K562 (cell line): ENCODE measurements around the gene CYSTM1. TPM values are rescaled to one million over a fixed set of nuclear protein-coding genes. Genes with fewer than 3 reads are reported as not detected.

Experiments used
- ATAC-seq: fragments of 200-7000 bp; cut with Tn5 transposase; 3 replicates; pipeline ENCODE4 v1.9.1; 2020; ENCODE audit warnings: moderate library complexity
- BruUV-seq: library from RNA; stranded (reverse); fragments of 400-500 nt; replicated peaks from 2 replicates; lab custom pipeline; 2021; lab: Mats Ljungman, UMichigan
- CTCF ChIA-PET: fragments of 300-600 bp; formaldehyde crosslinking; extraction: SDS; loops from one replicate; lab custom pipeline; 2021; ENCODE audit warnings: low intra/inter-chr PET ratio; lab: Yijun Ruan, JAX
- POLR2A ChIA-PET: fragments of 300-600, 350-650 bp; sonication (Branson Sonifier 250); formaldehyde crosslinking; extraction: SDS; loops from one replicate; lab custom pipeline; 2021; ENCODE audit warnings: antibody characterized with exemption, inconsistent platforms; lab: Yijun Ruan, JAX
- DNase-seq, 4 experiments: peaks; one replicate each; pipeline versions ENCODE4 v3.0.0 to v3.0.0-alpha.2; 2011 to 2018; ENCODE audit warnings: low spot score in 3 of 4, mixed read lengths in 3 of 4; ENCODE audit errors: extremely low read depth in 1 of 4
- FAIRE-seq: peaks from 2 replicates; lab custom pipeline; 2011; peaks lifted over from hg19 to GRCh38; lab: Jason Lieb, UNC
- H2AFZ ChIP-seq: 2 replicates; pipeline ENCODE4 v1.6.0; 2011; ENCODE audit warnings: low read depth, low read length, control low read depth, inconsistent platforms
- H3K27ac ChIP-seq: fragments of 200-600 bp; 3 replicates; pipeline ENCODE4 v1.8.0; 2011; ENCODE audit warnings: low read depth, mild to moderate bottlenecking, control low read depth, inconsistent platforms, low read length, moderate library complexity, mixed read lengths; ENCODE audit errors: extremely low read depth
- H3K27me3 ChIP-seq, 2 experiments: fragments of 300-600 bp in 1 of 2; 2 replicates in 1 of 2; 3 replicates in 1 of 2; pipeline versions ENCODE4 v1.6.0 to v1.8.0; 2011; ENCODE audit warnings: inconsistent platforms in 2 of 2, low read length in 2 of 2, mild to moderate bottlenecking in 1 of 2, mixed read lengths in 1 of 2, moderate library complexity in 1 of 2; ENCODE audit not compliant: control insufficient read depth in 2 of 2, insufficient read depth in 2 of 2
- H3K36me3 ChIP-seq: fragments of 300-600 bp; 3 replicates; pipeline ENCODE4 v1.8.0; 2011; ENCODE audit warnings: mild to moderate bottlenecking, low read length, inconsistent platforms; ENCODE audit not compliant: control insufficient read depth, insufficient read depth
- H3K4me1 ChIP-seq, 2 experiments: fragments of 200-600 bp in 1 of 2; replicated peaks in 1 of 2; 2 replicates in 1 of 2; 3 replicates in 1 of 2; pipeline versions ENCODE4 v1.5.1 to v1.8.0; 2011; ENCODE audit warnings: inconsistent platforms in 2 of 2, low read length in 2 of 2, mild to moderate bottlenecking in 1 of 2, mixed read lengths in 1 of 2, moderate library complexity in 1 of 2; ENCODE audit not compliant: control insufficient read depth in 2 of 2, insufficient read depth in 2 of 2
- H3K4me2 ChIP-seq: 2 replicates; pipeline ENCODE4 v1.6.1; 2011; ENCODE audit warnings: low read length, control low read depth, inconsistent platforms, mixed read lengths; ENCODE audit not compliant: insufficient read depth
- H3K4me3 ChIP-seq: fragments of 200-600 bp; sonication (generic), shearing (Covaris generic); 2 replicates; pipeline ENCODE4 v1.5.1; 2016; ENCODE audit warnings: control low read depth, inconsistent platforms
- H3K79me2 ChIP-seq: fragments of 200-600 bp; 3 replicates; pipeline ENCODE4 v1.8.0; 2011; ENCODE audit warnings: low read length, inconsistent platforms; ENCODE audit not compliant: control insufficient read depth, insufficient read depth
- H3K9ac ChIP-seq, 2 experiments: 2 replicates each; pipeline versions ENCODE4 v1.6.0 to v1.6.1; 2011; ENCODE audit warnings: low read depth in 2 of 2, low read length in 2 of 2, control low read depth in 1 of 2, inconsistent platforms in 1 of 2, mild to moderate bottlenecking in 1 of 2, mixed read lengths in 1 of 2; ENCODE audit not compliant: insufficient read depth in 1 of 2
- H3K9me1 ChIP-seq: one replicate; pipeline ENCODE4 v1.6.0; 2011; ENCODE audit warnings: inconsistent platforms, mild to moderate bottlenecking, low read length, moderate library complexity; ENCODE audit not compliant: control insufficient read depth, insufficient read depth
- H3K9me3 ChIP-seq: replicated peaks from 2 replicates; pipeline ENCODE4 v1.5.1; 2011; ENCODE audit warnings: low read depth, low read length, inconsistent platforms; ENCODE audit not compliant: control insufficient read depth, insufficient read depth
- H4K20me1 ChIP-seq: replicated peaks from 2 replicates; pipeline ENCODE4 v1.6.1; 2011; ENCODE audit warnings: low read length, inconsistent platforms, mixed read lengths; ENCODE audit not compliant: control insufficient read depth, insufficient read depth
- ELF4 ChIP-seq: fragments of 450-650 bp; formaldehyde crosslinking; IDR thresholded peaks from 2 replicates; pipeline ENCODE4 v1.4.0; 2022; ENCODE audit warnings: missing genetic modification characterization
- MED1 ChIP-seq: sonication (generic); formaldehyde crosslinking; IDR thresholded peaks from 2 replicates; pipeline ENCODE4 v1.8.1; 2023; ENCODE audit warnings: missing genetic modification reagents, borderline replicate concordance
- RBBP5 ChIP-seq: fragments of 200-600 bp; sonication (generic); IDR thresholded peaks from 2 replicates; pipeline ENCODE4 v1.6.1; 2012; ENCODE audit warnings: borderline replicate concordance, mild to moderate bottlenecking, low read length, control low read depth, inconsistent platforms; ENCODE audit not compliant: insufficient read depth, poor library complexity, severe bottlenecking
- RUNX1 ChIP-seq: sonication (generic); IDR thresholded peaks from 2 replicates; pipeline ENCODE4 v1.6.1; 2016; ENCODE audit warnings: antibody characterized with exemption, low read depth
- ZNF146 ChIP-seq: IDR thresholded peaks from one replicate; pipeline ENCODE4 v1.6.1; 2018; ENCODE audit warnings: missing compliant biosample characterization; ENCODE audit not compliant: unreplicated experiment
- ZNF408 ChIP-seq: fragments of 250-450 bp; sonication (Bioruptor Pico); IDR thresholded peaks from 2 replicates; pipeline ENCODE4 v1.4.0; 2020; ENCODE audit warnings: low read depth, mild to moderate bottlenecking, moderate library complexity
- ZNF41 ChIP-seq: fragments of 250-450 bp; sonication (Bioruptor Pico); conservative IDR thresholded peaks from 2 replicates; pipeline ENCODE4 v1.4.0; 2020; ENCODE audit warnings: mild to moderate bottlenecking
- ZNF696 ChIP-seq: fragments of 250-450 bp; sonication (Bioruptor Pico); conservative IDR thresholded peaks from 2 replicates; pipeline ENCODE4 v1.4.0; 2020; ENCODE audit warnings: mild to moderate bottlenecking, moderate library complexity
- WGBS: fragments of 100-300 bp; shearing (Covaris generic); methylation state at CpG from one replicate; pipeline ENCODE4 v1.1.6; 2016; ENCODE audit warnings: low coverage, mixed read lengths; ENCODE audit not compliant: insufficient coverage; ENCODE audit errors: missing lambda C conversion rate; 5-methylcytosine and 5-hydroxymethylcytosine counted together
- in situ Hi-C: fragments of 300-500 bp; cut with MboI; formaldehyde crosslinking; loops from 4 replicates; pipeline ENCODE4 v1.15.0; 2018; ENCODE audit warnings: inconsistent platforms, mixed read lengths
- intact Hi-C: fragments of 100-400 bp; cut with micrococcal nuclease; formaldehyde crosslinking; loops from 2 replicates; pipeline ENCODE4 v1.14.2; 2022
- polyA plus RNA-seq, 8 experiments: library from polyadenylated mRNA; depleted of rRNA in 4 of 8; stranded (reverse) in 5 of 8; unstranded in 3 of 8; fragments of >200 nt; fragmentation: Nextera tagmentation in 2 of 8; fragmentation: Illumina TruSeq in 1 of 8; extraction: Ambion mirVana in 2 of 8; extraction: Trizol in 1 of 8; gene quantifications; 2 replicates each; pipeline versions ENCODE4 v1.2.1 to v1.2.3, GENCODE V29; 2011 to 2014; ENCODE audit warnings: inconsistent platforms in 1 of 8, missing spikeins in 1 of 8
- total RNA-seq, 7 experiments: library from RNA; depleted of rRNA in 6 of 7; stranded (reverse); fragments of >200 nt in 6 of 7; fragmentation: Illumina TruSeq in 2 of 7; extraction: Trizol in 2 of 7; gene quantifications; 2 replicates each; pipeline versions ENCODE4 v1.2.1 to v1.2.3, GENCODE V29; 2011 to 2021; ENCODE audit warnings: low replicate concordance in 1 of 7
- TF ChIP-seq, protein P1 (sequence below): sonication (generic); formaldehyde crosslinking; IDR thresholded peaks from 2 replicates; pipeline ENCODE4 v1.8.1; 2022; ENCODE audit warnings: missing genetic modification reagents

Gene CYSTM1
- total and polyA plus RNA-seq, 9 of the 15 experiments (the other 6 are each of a cell fraction or from before 2014, with no cell fraction given), result 76.1 to 422 (median 108) TPM

DNA sequence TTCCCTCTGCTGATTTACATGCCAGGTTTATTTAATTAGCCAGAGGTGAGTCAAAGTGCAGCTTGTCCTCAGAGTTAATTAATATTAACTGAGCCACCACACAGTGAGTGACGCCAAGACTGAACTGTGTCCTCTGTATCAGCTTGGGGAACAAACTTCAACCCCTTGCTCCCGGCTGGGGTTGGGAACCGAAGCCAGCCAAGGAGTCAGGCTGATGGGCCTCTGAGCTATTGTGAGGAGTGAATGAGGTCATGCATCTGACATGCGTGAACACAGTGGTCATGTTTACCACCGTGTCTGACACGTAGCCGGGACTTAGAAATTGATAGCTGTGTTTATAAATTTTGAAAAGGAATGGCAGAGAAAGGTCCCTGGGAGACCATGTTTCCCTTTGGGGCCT lies 32.1 kb upstream of the CYSTM1 start (continued):
- no peak for TF ChIP-seq ZNF408 (CRISPR knock-in tag)
- TF ChIP-seq RBBP5, result no peak
- TF ChIP-seq, protein P1, sequence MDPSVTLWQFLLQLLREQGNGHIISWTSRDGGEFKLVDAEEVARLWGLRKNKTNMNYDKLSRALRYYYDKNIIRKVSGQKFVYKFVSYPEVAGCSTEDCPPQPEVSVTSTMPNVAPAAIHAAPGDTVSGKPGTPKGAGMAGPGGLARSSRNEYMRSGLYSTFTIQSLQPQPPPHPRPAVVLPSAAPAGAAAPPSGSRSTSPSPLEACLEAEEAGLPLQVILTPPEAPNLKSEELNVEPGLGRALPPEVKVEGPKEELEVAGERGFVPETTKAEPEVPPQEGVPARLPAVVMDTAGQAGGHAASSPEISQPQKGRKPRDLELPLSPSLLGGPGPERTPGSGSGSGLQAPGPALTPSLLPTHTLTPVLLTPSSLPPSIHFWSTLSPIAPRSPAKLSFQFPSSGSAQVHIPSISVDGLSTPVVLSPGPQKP (CRISPR knock-in tag), result no peak
- no peak for TF ChIP-seq MED1 (CRISPR knock-in tag)

- intact Hi-C loops (loop anchor here (1.0 kb wide), 1 partner anchor 70 kb away; no protein-coding TSS in a partner anchor), in situ Hi-C loops (no loop called here)
- ChIA-PET POLR2A (interaction anchor here (0.6 to 0.9 kb wide), 4 partner anchors 8 to 476 kb away, joined by 3 read pairs; no protein-coding TSS in a partner anchor), CTCF (interaction anchor here (6.7 kb wide), 1 partner anchor 69 kb away, joined by 59 read pairs; no protein-coding TSS in a partner anchor)
- ATAC-seq, result peak; percentile 3; the same call in 2 of the 3 replicates
- DNase-seq, result no peak
- H3K9ac ChIP-seq, result no peak overlapping the region
- TF ChIP-seq ZNF696 (no peak), RUNX1 (no peak), ZNF41 (CRISPR knock-in tag) (no peak), ZNF146 (CRISPR knock-in tag) (no peak), ELF4 (CRISPR knock-in tag) (no peak)
- H3K79me2 ChIP-seq, result no peaks in the 10 kb centered on the region
- H3K27ac ChIP-seq, result no peak overlapping the region
- H3K4me2 ChIP-seq, result no peak overlapping the region
- no peaks in the 10 kb centered on the region for H3K9me3 ChIP-seq
- H3K4me1 ChIP-seq, result peaks cover 2 to 12% of the 10 kb centered on the region in 2 experiments; a peak in 3 of 5 replicates
- no peak overlapping the region for H2AFZ ChIP-seq
- no TSS peak for BruUV-seq
- 22% methylated on average over 3 of the region's 3 CpGs for WGBS
- no peak for FAIRE-seq
- H3K4me3 ChIP-seq, result no peak overlapping the region
- peaks cover 0 to 26% of the 10 kb centered on the region in 2 experiments; a peak in 2 of 5 replicates for H3K27me3 ChIP-seq
- peaks cover 21% of the 10 kb centered on the region for H4K20me1 ChIP-seq
- H3K36me3 ChIP-seq, result no peaks in the 10 kb centered on the region
- no peaks in the 10 kb centered on the region for H3K9me1 ChIP-seq
Observed at GRCh38 chr5:140143521-140144258, 31.3 kb upstream of the CYSTM1 start.
